HepG2 (cell line): ENCODE measurements around the gene COL4A2. TPM values are rescaled to one million over a fixed set of nuclear protein-coding genes. Genes with fewer than 3 reads are reported as not detected.

Experiments used
- ATAC-seq: fragments of 200-7000 bp; cut with Tn5 transposase; 3 replicates; pipeline ENCODE4 v1.9.1; 2020; ENCODE audit warnings: mild to moderate bottlenecking, moderate library complexity
- BruUV-seq: library from RNA; stranded (reverse); fragments of 400-500 nt; replicated peaks from 2 replicates; lab custom pipeline; 2021; lab: Mats Ljungman, UMichigan
- CTCF ChIA-PET: fragments of 300-600 bp; formaldehyde crosslinking; extraction: SDS; loops from one replicate; lab custom pipeline; 2021; ENCODE audit warnings: low total read pairs, inconsistent platforms, low intra/inter-chr PET ratio; lab: Yijun Ruan, JAX
- POLR2A ChIA-PET: fragments of 350-600 bp; sonication (Branson Sonifier 250); formaldehyde crosslinking; loops from one replicate; lab custom pipeline; 2020; ENCODE audit warnings: antibody characterized with exemption, inconsistent platforms; lab: Yijun Ruan, JAX
- DNase-seq: peaks from one replicate; pipeline ENCODE4 v3.0.0-alpha.2; 2015; ENCODE audit warnings: low spot score
- FAIRE-seq: peaks from 3 replicates; lab custom pipeline; 2011; peaks lifted over from hg19 to GRCh38; lab: Jason Lieb, UNC
- H2AFZ ChIP-seq: one replicate; pipeline ENCODE4 v1.6.1; 2011; ENCODE audit warnings: low read length, inconsistent platforms
- H3K27ac ChIP-seq: fragments of 300-600 bp; 3 replicates; pipeline ENCODE4 v1.8.0; 2011; ENCODE audit warnings: mixed run types, mild to moderate bottlenecking, mixed read lengths, low read length, inconsistent platforms; ENCODE audit not compliant: insufficient read depth; ENCODE audit errors: extremely low read length
- H3K27me3 ChIP-seq, 2 experiments: fragments of 200-600 bp in 1 of 2; 2 replicates in 1 of 2; 3 replicates in 1 of 2; pipeline versions ENCODE4 v1.6.0 to v1.8.0; 2011; ENCODE audit warnings: low read length in 2 of 2, mild to moderate bottlenecking in 2 of 2, moderate library complexity in 2 of 2, inconsistent platforms in 1 of 2; ENCODE audit not compliant: insufficient read depth in 2 of 2, control insufficient read depth in 1 of 2
- H3K36me3 ChIP-seq, 2 experiments: fragments of 200-600 bp in 1 of 2; replicated peaks in 1 of 2; 2 replicates in 1 of 2; 3 replicates in 1 of 2; pipeline versions ENCODE4 v1.5.1 to v1.8.0; 2011; ENCODE audit warnings: low read length in 2 of 2, inconsistent platforms in 1 of 2; ENCODE audit not compliant: insufficient read depth in 2 of 2, control insufficient read depth in 1 of 2
- H3K4me1 ChIP-seq: 2 replicates; pipeline ENCODE4 v1.5.1; 2012; ENCODE audit warnings: low read length, inconsistent platforms; ENCODE audit not compliant: insufficient read depth
- H3K4me2 ChIP-seq: 2 replicates; pipeline ENCODE4 v1.6.0; 2011; ENCODE audit warnings: low read depth, low read length, inconsistent platforms
- H3K4me3 ChIP-seq, 3 experiments: fragments of 200-600 bp in 1 of 3; sonication (generic), shearing (Covaris generic) in 1 of 3; replicated peaks in 1 of 3; 2 replicates each; pipeline ENCODE4 v1.5.1; 2011 to 2016; ENCODE audit warnings: low read length in 3 of 3, inconsistent platforms in 2 of 3, low read depth in 2 of 3, mild to moderate bottlenecking in 2 of 3, control low read depth in 1 of 3, mixed read lengths in 1 of 3; ENCODE audit not compliant: insufficient read depth in 1 of 3
- H3K79me2 ChIP-seq: one replicate; pipeline ENCODE4 v1.6.1; 2011; ENCODE audit warnings: low read length, inconsistent platforms; ENCODE audit not compliant: insufficient read depth
- H3K9ac ChIP-seq: 2 replicates; pipeline ENCODE4 v1.6.0; 2011; ENCODE audit warnings: mild to moderate bottlenecking, low read depth, low read length, inconsistent platforms; ENCODE audit not compliant: insufficient read depth
- H3K9me3 ChIP-seq: 2 replicates; pipeline ENCODE4 v1.5.1; 2012; ENCODE audit warnings: mild to moderate bottlenecking, low read length
- H4K20me1 ChIP-seq: 2 replicates; pipeline ENCODE4 v1.6.0; 2011; ENCODE audit warnings: inconsistent platforms, mild to moderate bottlenecking, low read length, moderate library complexity; ENCODE audit not compliant: insufficient read depth
- BCLAF1 ChIP-seq: fragments of 450-650 bp; IDR thresholded peaks from 2 replicates; pipeline ENCODE4 v1.6.1; 2017; ENCODE audit warnings: mild to moderate bottlenecking
- GPN1 ChIP-seq: sonication (generic); formaldehyde crosslinking; IDR thresholded peaks from 2 replicates; pipeline ENCODE4 v1.5.1; 2020; ENCODE audit warnings: missing genetic modification reagents, borderline replicate concordance
- JDP2 ChIP-seq: sonication (generic); formaldehyde crosslinking; IDR thresholded peaks from 2 replicates; pipeline ENCODE4 v1.8.1; 2022; ENCODE audit warnings: missing genetic modification reagents, borderline replicate concordance
- NFKBIZ ChIP-seq: IDR thresholded peaks from 2 replicates; pipeline ENCODE4 v1.6.1; 2018; ENCODE audit warnings: missing genetic modification reagents, missing compliant biosample characterization
- NR0B2 ChIP-seq: sonication (generic); formaldehyde crosslinking; IDR thresholded peaks from 2 replicates; pipeline ENCODE4 v1.4.0; 2020; ENCODE audit warnings: mild to moderate bottlenecking, missing genetic modification reagents
- PPARG ChIP-seq: conservative IDR thresholded peaks from 2 replicates; pipeline ENCODE4 v1.6.1; 2016; ENCODE audit warnings: missing biosample characterization, missing genetic modification reagents
- SOX6 ChIP-seq, 2 experiments: fragments of 450-650 bp in 1 of 2; sonication (generic) in 1 of 2; formaldehyde crosslinking in 1 of 2; IDR thresholded peaks; 2 replicates each; pipeline versions ENCODE4 v1.4.0 to v1.6.1; 2017 to 2020; ENCODE audit warnings: antibody characterized with exemption in 1 of 2, mild to moderate bottlenecking in 1 of 2, missing genetic modification reagents in 1 of 2
- XRCC5 ChIP-seq: fragments of 200-400 bp; formaldehyde crosslinking; optimal IDR thresholded peaks from 2 replicates; pipeline ENCODE3; 2017; ENCODE audit warnings: mild to moderate bottlenecking, low read length
- ZNF205 ChIP-seq: IDR thresholded peaks from 2 replicates; pipeline ENCODE4 v1.6.1; 2018; ENCODE audit warnings: missing biosample characterization, missing genetic modification reagents
- ZNF230 ChIP-seq: sonication (generic); formaldehyde crosslinking; IDR thresholded peaks from 2 replicates; pipeline ENCODE4 v1.4.0; 2020; ENCODE audit warnings: mild to moderate bottlenecking, missing genetic modification reagents
- ZNF264 ChIP-seq: sonication (generic); formaldehyde crosslinking; IDR thresholded peaks from 2 replicates; pipeline ENCODE4 v1.4.0; 2020; ENCODE audit warnings: missing genetic modification reagents
- ZNF510 ChIP-seq: sonication (generic); formaldehyde crosslinking; IDR thresholded peaks from 2 replicates; pipeline ENCODE4 v1.4.0; 2020; ENCODE audit warnings: low read depth, mild to moderate bottlenecking, missing genetic modification reagents
- ZNF672 ChIP-seq: sonication (generic); formaldehyde crosslinking; IDR thresholded peaks from 2 replicates; pipeline ENCODE4 v1.8.1; 2022; ENCODE audit warnings: missing genetic modification reagents
- ZNF790 ChIP-seq: sonication (generic); formaldehyde crosslinking; IDR thresholded peaks from 2 replicates; pipeline ENCODE4 v1.8.0; 2022; ENCODE audit warnings: missing genetic modification reagents, mild to moderate bottlenecking, borderline replicate concordance
- WGBS: methylation state at CpG from one replicate; pipeline ENCODE4 v1.1.6; 2017; ENCODE audit warnings: low lambda C conversion rate; 5-methylcytosine and 5-hydroxymethylcytosine counted together
- in situ Hi-C: cut with HindIII; loops from 2 replicates; pipeline ENCODE4 v1.10.0; 2017; ENCODE audit warnings: low pct_unique_long_range_greater_than_20kb; ENCODE audit not compliant: extremely low pct_ligation_motif_present
- intact Hi-C: fragments of 100-400 bp; cut with micrococcal nuclease; formaldehyde crosslinking; loops from one replicate; pipeline ENCODE4 v1.10.0; 2022; ENCODE audit not compliant: unreplicated experiment
- polyA plus RNA-seq, 8 experiments: library from polyadenylated mRNA; depleted of rRNA in 3 of 8; stranded (reverse) in 7 of 8; unstranded in 1 of 8; fragments of >200 nt; fragmentation: Illumina TruSeq in 4 of 8; extraction: Trizol in 4 of 8; gene quantifications; 2 replicates each; pipeline versions ENCODE4 v1.2.1 to v1.2.3, GENCODE V29; 2011 to 2016; ENCODE audit warnings: low read depth in 4 of 8, missing spikeins in 1 of 8, mixed read lengths in 1 of 8; ENCODE audit not compliant: insufficient read depth in 1 of 8
- total RNA-seq, 5 experiments: library from RNA; depleted of rRNA; stranded (reverse); fragments of >200 nt; fragmentation: Illumina TruSeq; extraction: Trizol; gene quantifications; 2 replicates each; pipeline ENCODE4 v1.2.3, GENCODE V29; 2016; ENCODE audit warnings: low read depth in 1 of 5

COL4A2 gene
- total and polyA plus RNA-seq, 2 of the 13 experiments (the other 11 are each of a cell fraction or from before 2014, with no cell fraction given), result 0.22 to 1.9 TPM

GRCh38 chr13:110493613-110494012 is 186.5 kb downstream of the COL4A2 start:
- ATAC-seq, result no peak
- no peak overlapping the region for H3K27ac ChIP-seq
- H3K4me2 ChIP-seq, result no peak overlapping the region
- DNase-seq, result no peak
- H4K20me1 ChIP-seq, result no peaks in the 10 kb centered on the region
- intact Hi-C loops, result no loop called here
- H3K79me2 ChIP-seq, result no peaks in the 10 kb centered on the region
- POLR2A ChIA-PET, result no interaction called here
- no peak overlapping the region for H2AFZ ChIP-seq
- peaks cover 38% of the 10 kb centered on the region for H3K4me1 ChIP-seq
- H3K4me3 ChIP-seq, result no peak overlapping the region
- BruUV-seq, result no TSS peak
- CTCF ChIA-PET, result no interaction called here
- TF ChIP-seq ZNF790 (CRISPR knock-in tag) (no peak), NFKBIZ (CRISPR knock-in tag) (no peak), SOX6 (IDR thresholded peaks at IDR 0.05) (no peak), SOX6 (CRISPR knock-in tag; IDR thresholded peaks at IDR 0.05) (no peak), ZNF672 (CRISPR knock-in tag) (no peak), ZNF510 (CRISPR knock-in tag) (no peak), ZNF230 (CRISPR knock-in tag) (no peak), BCLAF1 (no peak), JDP2 (CRISPR knock-in tag) (no peak), XRCC5 (no peak), ZNF264 (no peak), PPARG (no peak), NR0B2 (CRISPR knock-in tag) (no peak), ZNF205 (no peak), GPN1 (no peak)
- TF ChIP-seq, all 625 proteins: peak for 0
- H3K9me3 ChIP-seq, result no peaks in the 10 kb centered on the region
- no peak overlapping the region for H3K9ac ChIP-seq
- no peaks in the 10 kb centered on the region for H3K27me3 ChIP-seq
- FAIRE-seq, result no peak
- WGBS, result 57% methylated on average over 2 of the region's 9 CpGs
- H3K36me3 ChIP-seq, result no peaks in the 10 kb centered on the region
- in situ Hi-C loops, result no loop called here
